SK-N-SH treated with all-trans-retinoic acid at 6 μM for 48 hours (cell line): ENCODE measurements around the gene ZNF41.

Experiments
- ATAC-seq: fragments of 200-7000 bp; cut with Tn5 transposase; 3 replicates; pipeline ENCODE4 v1.9.1; 2020; ENCODE audit warnings: mild to moderate bottlenecking, moderate library complexity
- ARNTL ChIP-seq: fragments of 450-650 bp; formaldehyde crosslinking; IDR thresholded peaks from 2 replicates; pipeline ENCODE4 v1.5.0; 2020; ENCODE audit warnings: low read depth, mild to moderate bottlenecking, moderate library complexity, borderline replicate concordance
- BACH2 ChIP-seq: fragments of 250-450 bp; sonication (Bioruptor Pico); IDR thresholded peaks from 2 replicates; pipeline ENCODE4 v1.9.0; 2021; ENCODE audit warnings: mild to moderate bottlenecking, borderline replicate concordance
- CSDC2 ChIP-seq: fragments of 250-450 bp; sonication (Bioruptor Pico); IDR thresholded peaks from 2 replicates; pipeline ENCODE4 v1.5.0; 2020; ENCODE audit warnings: mild to moderate bottlenecking, moderate library complexity
- ESRRG ChIP-seq: fragments of 250-450 bp; sonication (Bioruptor Pico); IDR thresholded peaks from 2 replicates; pipeline ENCODE4 v1.6.1; 2021; ENCODE audit warnings: mild to moderate bottlenecking
- GLIS3 ChIP-seq: fragments of 250-450 bp; sonication (Bioruptor Pico); IDR thresholded peaks from 2 replicates; pipeline ENCODE4 v1.5.0; 2020; ENCODE audit warnings: mild to moderate bottlenecking, moderate library complexity
- OSR1 ChIP-seq: fragments of 250-450 bp; sonication (Bioruptor Pico); IDR thresholded peaks from 2 replicates; pipeline ENCODE4 v1.8.0; 2022; ENCODE audit warnings: moderate library complexity, mild to moderate bottlenecking, inconsistent platforms
- PPARA ChIP-seq: fragments of 250-450 bp; sonication (Bioruptor Pico); IDR thresholded peaks from 2 replicates; pipeline ENCODE4 v1.5.0; 2020; ENCODE audit warnings: mild to moderate bottlenecking, borderline replicate concordance
- RARB ChIP-seq: fragments of 250-450 bp; sonication (Bioruptor Pico); IDR thresholded peaks from 2 replicates; pipeline ENCODE4 v1.8.0; 2021; ENCODE audit warnings: mild to moderate bottlenecking, moderate library complexity
- TCF4 ChIP-seq: fragments of 250-450 bp; sonication (Bioruptor Pico); IDR thresholded peaks from 2 replicates; pipeline ENCODE4 v1.8.0; 2021; ENCODE audit warnings: mild to moderate bottlenecking, moderate library complexity, borderline replicate concordance
- ZC3H10 ChIP-seq: fragments of 250-450 bp; sonication (Bioruptor Pico); IDR thresholded peaks from 2 replicates; pipeline ENCODE4 v1.5.1; 2021; ENCODE audit warnings: mild to moderate bottlenecking, moderate library complexity
- ZFP3 ChIP-seq: fragments of 250-450 bp; sonication (Bioruptor Pico); IDR thresholded peaks from 2 replicates; pipeline ENCODE4 v1.5.0; 2020; ENCODE audit warnings: mild to moderate bottlenecking, moderate library complexity
- ZFP30 ChIP-seq: fragments of 450-650 bp; formaldehyde crosslinking; IDR thresholded peaks from 2 replicates; pipeline ENCODE4 v1.5.0; 2022; ENCODE audit warnings: mild to moderate bottlenecking, moderate library complexity
- ZNF565 ChIP-seq: fragments of 450-650 bp; formaldehyde crosslinking; conservative IDR thresholded peaks from 2 replicates; pipeline ENCODE4 v1.5.0; 2020; ENCODE audit warnings: low read depth, mild to moderate bottlenecking, moderate library complexity
- ZNF70 ChIP-seq: fragments of 450-650 bp; formaldehyde crosslinking; IDR thresholded peaks from 2 replicates; pipeline ENCODE4 v1.5.0; 2020; ENCODE audit warnings: mild to moderate bottlenecking, moderate library complexity
- TF ChIP-seq, protein P1 (sequence below): fragments of 250-450 bp; sonication (Bioruptor Pico); IDR thresholded peaks from 2 replicates; pipeline ENCODE4 v1.5.0; 2020; ENCODE audit warnings: mild to moderate bottlenecking, moderate library complexity
- TF ChIP-seq, protein P2 (sequence below): fragments of 250-450 bp; sonication (Bioruptor Pico); IDR thresholded peaks from 2 replicates; pipeline ENCODE4 v1.8.0; 2020; ENCODE audit warnings: mild to moderate bottlenecking, moderate library complexity, borderline replicate concordance
- TF ChIP-seq, protein P3 (sequence below): fragments of 250-450 bp; sonication (Bioruptor Pico); IDR thresholded peaks from 2 replicates; pipeline ENCODE4 v1.8.0; 2021; ENCODE audit warnings: low read depth, mild to moderate bottlenecking, moderate library complexity, borderline replicate concordance
- TF ChIP-seq, protein P4 (sequence below): fragments of 250-450 bp; sonication (Bioruptor Pico); IDR thresholded peaks from 2 replicates; pipeline ENCODE4 v1.5.1; 2021; ENCODE audit warnings: mild to moderate bottlenecking, moderate library complexity

Gene ZNF41

DNA sequence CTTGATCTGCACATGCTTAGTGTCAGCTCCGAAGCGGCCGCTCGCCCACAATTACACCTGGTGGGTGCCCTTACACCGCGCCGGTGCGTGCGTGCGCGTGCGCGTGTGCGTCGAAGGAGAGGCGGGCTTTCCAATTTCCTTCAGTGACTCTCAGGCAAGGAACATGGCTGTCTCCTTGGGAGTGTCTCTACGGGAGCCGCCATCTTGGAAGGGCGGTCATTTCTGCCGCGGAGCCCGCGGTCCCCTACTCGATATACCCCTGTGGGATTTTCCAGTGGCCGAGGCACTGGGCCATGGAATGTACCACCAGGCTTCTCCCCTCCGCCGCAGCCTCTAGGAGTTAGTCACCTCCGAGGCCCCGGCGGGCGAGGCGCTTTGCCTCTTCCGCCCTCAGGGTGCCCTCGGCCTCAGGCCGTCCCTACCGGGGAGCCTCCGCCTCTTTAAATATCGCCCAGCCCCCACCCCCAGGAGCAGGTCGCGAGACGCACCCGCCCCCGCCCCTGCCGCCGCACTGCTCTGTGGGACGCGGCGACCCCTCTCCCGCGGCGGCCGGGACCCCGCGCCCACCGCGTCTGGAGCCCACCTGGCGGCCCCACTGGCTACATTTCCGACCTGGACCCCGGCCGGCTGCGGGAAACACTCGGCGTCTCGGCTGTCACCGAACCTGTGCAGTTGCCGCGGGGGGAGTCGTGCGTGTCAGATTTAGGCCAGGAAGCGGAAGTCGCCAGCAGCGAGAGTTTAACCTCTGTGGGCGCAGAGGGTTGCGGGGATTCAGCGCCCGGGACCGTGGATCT, at the start of gene ZNF41:
TSS of gene ZNF41 (minus strand) at position 711 of the 794 bp plus-strand sequence. CDS start 15,741 bp downstream, outside the sequence.
- ATAC-seq: peak; percentile 92
- TF ChIP-seq, protein P1, sequence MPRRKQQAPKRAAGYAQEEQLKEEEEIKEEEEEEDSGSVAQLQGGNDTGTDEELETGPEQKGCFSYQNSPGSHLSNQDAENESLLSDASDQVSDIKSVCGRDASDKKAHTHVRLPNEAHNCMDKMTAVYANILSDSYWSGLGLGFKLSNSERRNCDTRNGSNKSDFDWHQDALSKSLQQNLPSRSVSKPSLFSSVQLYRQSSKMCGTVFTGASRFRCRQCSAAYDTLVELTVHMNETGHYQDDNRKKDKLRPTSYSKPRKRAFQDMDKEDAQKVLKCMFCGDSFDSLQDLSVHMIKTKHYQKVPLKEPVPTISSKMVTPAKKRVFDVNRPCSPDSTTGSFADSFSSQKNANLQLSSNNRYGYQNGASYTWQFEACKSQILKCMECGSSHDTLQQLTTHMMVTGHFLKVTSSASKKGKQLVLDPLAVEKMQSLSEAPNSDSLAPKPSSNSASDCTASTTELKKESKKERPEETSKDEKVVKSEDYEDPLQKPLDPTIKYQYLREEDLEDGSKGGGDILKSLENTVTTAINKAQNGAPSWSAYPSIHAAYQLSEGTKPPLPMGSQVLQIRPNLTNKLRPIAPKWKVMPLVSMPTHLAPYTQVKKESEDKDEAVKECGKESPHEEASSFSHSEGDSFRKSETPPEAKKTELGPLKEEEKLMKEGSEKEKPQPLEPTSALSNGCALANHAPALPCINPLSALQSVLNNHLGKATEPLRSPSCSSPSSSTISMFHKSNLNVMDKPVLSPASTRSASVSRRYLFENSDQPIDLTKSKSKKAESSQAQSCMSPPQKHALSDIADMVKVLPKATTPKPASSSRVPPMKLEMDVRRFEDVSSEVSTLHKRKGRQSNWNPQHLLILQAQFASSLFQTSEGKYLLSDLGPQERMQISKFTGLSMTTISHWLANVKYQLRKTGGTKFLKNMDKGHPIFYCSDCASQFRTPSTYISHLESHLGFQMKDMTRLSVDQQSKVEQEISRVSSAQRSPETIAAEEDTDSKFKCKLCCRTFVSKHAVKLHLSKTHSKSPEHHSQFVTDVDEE: no peak
- TF ChIP-seq, protein P2, sequence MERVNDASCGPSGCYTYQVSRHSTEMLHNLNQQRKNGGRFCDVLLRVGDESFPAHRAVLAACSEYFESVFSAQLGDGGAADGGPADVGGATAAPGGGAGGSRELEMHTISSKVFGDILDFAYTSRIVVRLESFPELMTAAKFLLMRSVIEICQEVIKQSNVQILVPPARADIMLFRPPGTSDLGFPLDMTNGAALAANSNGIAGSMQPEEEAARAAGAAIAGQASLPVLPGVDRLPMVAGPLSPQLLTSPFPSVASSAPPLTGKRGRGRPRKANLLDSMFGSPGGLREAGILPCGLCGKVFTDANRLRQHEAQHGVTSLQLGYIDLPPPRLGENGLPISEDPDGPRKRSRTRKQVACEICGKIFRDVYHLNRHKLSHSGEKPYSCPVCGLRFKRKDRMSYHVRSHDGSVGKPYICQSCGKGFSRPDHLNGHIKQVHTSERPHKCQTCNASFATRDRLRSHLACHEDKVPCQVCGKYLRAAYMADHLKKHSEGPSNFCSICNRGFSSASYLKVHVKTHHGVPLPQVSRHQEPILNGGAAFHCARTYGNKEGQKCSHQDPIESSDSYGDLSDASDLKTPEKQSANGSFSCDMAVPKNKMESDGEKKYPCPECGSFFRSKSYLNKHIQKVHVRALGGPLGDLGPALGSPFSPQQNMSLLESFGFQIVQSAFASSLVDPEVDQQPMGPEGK: no peak
- TF ChIP-seq ZC3H10 (CRISPR knock-in tag) (no peak), ZNF70 (CRISPR knock-in tag) (no peak), PPARA (CRISPR knock-in tag) (no peak), ARNTL (no peak), ZFP3 (CRISPR knock-in tag) (no peak), ESRRG (CRISPR knock-in tag) (no peak), ZFP30 (no peak; the same call in 1 of the 2 replicates), GLIS3 (CRISPR knock-in tag) (no peak), RARB (CRISPR knock-in tag) (no peak), CSDC2 (CRISPR knock-in tag) (no peak), TCF4 (CRISPR knock-in tag) (no peak), OSR1 (CRISPR knock-in tag) (no peak)

DNA sequence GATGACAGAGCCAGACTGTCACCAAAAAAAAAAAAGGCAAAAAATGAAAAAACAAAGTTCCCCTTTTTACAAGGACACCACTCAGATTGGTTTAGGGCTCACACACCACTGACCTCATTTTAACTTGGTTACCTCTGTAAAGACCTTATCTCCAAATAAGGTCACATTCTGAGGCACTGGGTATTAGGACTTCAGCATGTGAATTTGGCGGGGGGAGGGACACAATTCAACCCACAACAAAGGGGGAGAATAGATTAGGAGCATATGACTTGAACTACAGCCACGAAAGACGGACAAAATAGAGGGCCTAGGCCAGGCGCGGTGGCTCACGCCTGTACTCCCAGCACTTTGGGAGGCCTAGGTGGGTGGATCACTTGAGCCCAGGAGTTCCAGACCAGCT, 47.0 kb upstream of the ZNF41 start:
- TF ChIP-seq ZFP30: no peak
- ATAC-seq: no peak

DNA sequence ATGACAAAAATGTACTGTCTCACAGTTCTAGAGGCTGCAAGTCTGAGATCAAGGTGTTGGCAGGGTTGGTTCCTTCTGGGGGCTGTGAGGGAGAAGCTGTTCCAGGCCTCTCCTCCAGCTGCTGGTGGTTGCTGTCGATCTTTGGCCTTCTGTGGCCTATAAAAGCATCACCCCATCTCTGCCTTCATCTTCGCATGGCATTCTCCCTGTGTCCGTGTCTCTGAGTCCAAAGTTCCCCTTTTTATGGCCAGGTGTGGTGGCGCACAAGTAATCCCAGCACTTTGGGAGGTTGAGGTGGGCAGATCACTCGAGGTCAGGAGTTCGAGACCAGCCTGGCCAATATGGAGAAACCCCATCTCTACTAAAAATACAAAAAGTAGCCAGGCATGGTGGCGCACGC, 46.5 kb upstream of the ZNF41 start:
- TF ChIP-seq ZNF565: no peak
- TF ChIP-seq RARB (CRISPR knock-in tag): no peak
- TF ChIP-seq BACH2 (CRISPR knock-in tag): no peak
- TF ChIP-seq, protein P3, sequence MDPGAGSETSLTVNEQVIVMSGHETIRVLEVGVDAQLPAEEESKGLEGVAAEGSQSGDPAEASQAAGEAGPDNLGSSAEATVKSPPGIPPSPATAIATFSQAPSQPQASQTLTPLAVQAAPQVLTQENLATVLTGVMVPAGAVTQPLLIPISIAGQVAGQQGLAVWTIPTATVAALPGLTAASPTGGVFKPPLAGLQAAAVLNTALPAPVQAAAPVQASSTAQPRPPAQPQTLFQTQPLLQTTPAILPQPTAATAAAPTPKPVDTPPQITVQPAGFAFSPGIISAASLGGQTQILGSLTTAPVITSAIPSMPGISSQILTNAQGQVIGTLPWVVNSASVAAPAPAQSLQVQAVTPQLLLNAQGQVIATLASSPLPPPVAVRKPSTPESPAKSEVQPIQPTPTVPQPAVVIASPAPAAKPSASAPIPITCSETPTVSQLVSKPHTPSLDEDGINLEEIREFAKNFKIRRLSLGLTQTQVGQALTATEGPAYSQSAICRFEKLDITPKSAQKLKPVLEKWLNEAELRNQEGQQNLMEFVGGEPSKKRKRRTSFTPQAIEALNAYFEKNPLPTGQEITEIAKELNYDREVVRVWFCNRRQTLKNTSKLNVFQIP (CRISPR knock-in tag): no peak
- TF ChIP-seq, protein P4, sequence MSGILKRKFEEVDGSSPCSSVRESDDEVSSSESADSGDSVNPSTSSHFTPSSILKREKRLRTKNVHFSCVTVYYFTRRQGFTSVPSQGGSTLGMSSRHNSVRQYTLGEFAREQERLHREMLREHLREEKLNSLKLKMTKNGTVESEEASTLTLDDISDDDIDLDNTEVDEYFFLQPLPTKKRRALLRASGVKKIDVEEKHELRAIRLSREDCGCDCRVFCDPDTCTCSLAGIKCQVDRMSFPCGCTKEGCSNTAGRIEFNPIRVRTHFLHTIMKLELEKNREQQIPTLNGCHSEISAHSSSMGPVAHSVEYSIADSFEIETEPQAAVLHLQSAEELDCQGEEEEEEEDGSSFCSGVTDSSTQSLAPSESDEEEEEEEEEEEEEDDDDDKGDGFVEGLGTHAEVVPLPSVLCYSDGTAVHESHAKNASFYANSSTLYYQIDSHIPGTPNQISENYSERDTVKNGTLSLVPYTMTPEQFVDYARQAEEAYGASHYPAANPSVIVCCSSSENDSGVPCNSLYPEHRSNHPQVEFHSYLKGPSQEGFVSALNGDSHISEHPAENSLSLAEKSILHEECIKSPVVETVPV: no peak
- TF ChIP-seq CSDC2 (CRISPR knock-in tag): no peak
- TF ChIP-seq, protein P1: no peak
- TF ChIP-seq GLIS3 (CRISPR knock-in tag): no peak
- no peak for TF ChIP-seq TCF4 (CRISPR knock-in tag)
- TF ChIP-seq ZC3H10 (CRISPR knock-in tag): no peak

More for the DNA sequence above, 46.5 kb upstream of the ZNF41 start:
- no peak for ATAC-seq
